ENCODE results near the gene HAPLN3. TPM values are rescaled to one million over a fixed set of nuclear protein-coding genes. Genes with fewer than 3 reads are reported as not detected.

HAPLN3 gene
- total RNA-seq, 1 donor: 18.8 TPM

Other genes starting within 250 kb of the HAPLN3 start
- gene ACAN, start 92.1 kb downstream of the HAPLN3 start, total RNA-seq: 4.7 and 12.7 TPM in 2 replicates
- 195 and 209 TPM in 2 replicates for gene MFGE8, start 17.8 kb upstream of the HAPLN3 start, total RNA-seq
- 115 and 151 TPM in 2 replicates for gene ABHD2, start 192.9 kb upstream of the HAPLN3 start, total RNA-seq

Data from osteoblast (primary cell).